OCI-M2 (cell line): Measurements from ENCODE around the gene POLDIP3.
"Not testable (repeated sequence)": the region's sequence is repeated elsewhere in the genome, so short reads cannot be mapped to it uniquely, and the experiment has no call there.

Source experiments
- DNase-seq: peaks from one replicate; lab custom pipeline; 2025; ENCODE audit not compliant: unreplicated experiment; lab: John Stamatoyannopoulos, UW

The POLDIP3 gene

GRCh38 chr22:42587588-42588175 is 27.0 kb downstream of the POLDIP3 start:
- no peak for DNase-seq

GRCh38 chr22:42586381-42586780 is 28.3 kb downstream of the POLDIP3 start:
- DNase-seq = no peak

- DNase-seq = no peak
Measured at GRCh38 chr22:42585096-42585495, 29.6 kb downstream of the POLDIP3 start.

DNA sequence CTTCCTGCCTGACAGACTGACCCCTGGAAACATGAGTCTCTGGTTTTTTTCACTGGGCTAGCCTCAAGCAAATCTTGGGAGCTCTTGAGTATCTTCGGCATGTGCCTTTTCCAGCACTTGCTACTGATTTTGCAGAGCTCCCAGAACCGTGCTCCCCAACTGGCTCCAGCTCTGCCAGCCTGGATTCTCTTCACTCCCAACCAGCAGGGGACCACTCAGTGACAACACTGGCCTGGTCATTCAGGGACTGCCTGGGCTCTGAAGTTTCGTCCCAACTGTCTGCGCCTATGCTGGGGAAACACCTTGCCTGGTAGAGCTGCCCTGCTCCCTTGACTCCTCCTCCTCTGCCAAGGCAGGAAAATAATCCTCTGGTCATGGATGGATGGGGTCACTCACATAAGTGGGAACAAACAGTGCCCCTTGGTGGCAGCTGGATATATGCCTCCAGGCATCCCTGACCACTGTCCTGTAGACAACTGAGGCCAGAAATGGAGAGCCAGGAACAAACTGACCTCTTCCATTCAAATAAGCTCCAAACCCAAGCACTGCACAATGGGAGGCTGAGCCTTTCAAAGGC is 30.2 kb downstream of the POLDIP3 start:
- no peak for DNase-seq

DNA sequence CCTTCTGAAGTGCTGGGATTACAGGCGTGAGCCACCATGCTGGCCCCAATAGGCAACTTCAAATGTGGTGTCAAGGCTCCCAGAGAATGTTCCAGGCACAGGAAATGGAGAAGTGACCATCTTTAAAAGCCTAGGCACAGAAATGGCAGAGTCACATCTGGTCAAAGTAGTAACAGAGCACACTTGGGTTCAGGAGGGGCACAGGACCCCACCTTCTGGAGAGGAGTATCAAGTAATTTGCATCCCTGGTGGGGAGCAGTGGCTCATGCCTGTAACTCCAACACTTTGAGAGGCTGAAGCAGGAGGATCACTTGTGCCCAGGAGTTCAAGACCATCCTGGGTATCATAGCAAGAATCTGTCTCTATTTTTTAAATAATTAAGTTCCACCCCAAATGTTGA is 31.7 kb downstream of the POLDIP3 start:
- DNase-seq = no peak

GRCh38 chr22:42581762-42582716 is 32.6 kb downstream of the POLDIP3 start:
- DNase-seq = no peak

DNA sequence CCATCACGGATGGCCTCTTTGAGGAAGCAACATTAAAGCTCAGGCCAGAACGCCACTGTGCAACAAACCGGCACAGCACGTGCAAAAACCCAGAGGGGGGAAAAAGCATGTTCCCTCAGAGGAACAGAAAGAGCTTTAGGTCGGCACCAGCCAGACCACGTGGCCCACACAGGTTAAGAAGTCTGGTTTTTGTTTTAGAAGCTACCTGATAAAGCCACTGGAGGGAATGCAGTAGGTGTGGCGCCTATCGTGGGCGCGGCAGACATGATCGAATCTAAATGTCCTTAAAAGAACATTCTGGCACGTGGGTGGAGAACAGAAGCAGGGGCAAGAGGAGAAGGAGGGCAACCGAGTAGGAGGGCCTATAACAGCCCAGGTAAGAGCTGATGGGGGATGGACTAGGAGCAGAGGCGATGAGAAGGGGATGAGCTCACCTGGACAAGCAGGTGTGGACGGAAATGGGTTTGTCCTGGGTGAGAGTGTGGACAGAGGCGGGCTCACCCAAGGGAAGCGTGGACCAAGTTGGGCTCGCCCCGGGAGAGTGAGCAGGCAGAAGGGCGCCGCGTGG is 33.4 kb downstream of the POLDIP3 start:
- DNase-seq = not testable (repeated sequence)

DNA sequence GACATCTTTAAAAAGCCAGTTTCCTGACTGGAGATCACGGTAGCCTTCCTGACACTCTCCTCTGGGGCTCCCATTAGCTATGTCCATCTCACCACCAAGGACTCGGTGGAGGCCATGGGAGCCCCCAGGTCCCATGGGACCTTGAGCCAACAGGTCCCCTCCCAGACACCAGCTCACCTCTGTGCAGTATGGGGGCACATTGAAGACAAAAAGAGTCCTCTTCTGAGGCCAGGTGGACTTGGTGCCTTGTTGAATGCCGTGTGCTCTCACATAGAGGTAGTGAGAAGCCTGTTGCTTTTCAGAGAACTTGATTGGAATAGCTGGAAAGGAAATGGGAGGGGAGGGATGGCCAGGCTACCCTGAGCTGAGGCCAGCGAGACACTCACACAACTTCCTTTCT is 34.6 kb downstream of the POLDIP3 start:
- DNase-seq = not testable (repeated sequence)

DNA sequence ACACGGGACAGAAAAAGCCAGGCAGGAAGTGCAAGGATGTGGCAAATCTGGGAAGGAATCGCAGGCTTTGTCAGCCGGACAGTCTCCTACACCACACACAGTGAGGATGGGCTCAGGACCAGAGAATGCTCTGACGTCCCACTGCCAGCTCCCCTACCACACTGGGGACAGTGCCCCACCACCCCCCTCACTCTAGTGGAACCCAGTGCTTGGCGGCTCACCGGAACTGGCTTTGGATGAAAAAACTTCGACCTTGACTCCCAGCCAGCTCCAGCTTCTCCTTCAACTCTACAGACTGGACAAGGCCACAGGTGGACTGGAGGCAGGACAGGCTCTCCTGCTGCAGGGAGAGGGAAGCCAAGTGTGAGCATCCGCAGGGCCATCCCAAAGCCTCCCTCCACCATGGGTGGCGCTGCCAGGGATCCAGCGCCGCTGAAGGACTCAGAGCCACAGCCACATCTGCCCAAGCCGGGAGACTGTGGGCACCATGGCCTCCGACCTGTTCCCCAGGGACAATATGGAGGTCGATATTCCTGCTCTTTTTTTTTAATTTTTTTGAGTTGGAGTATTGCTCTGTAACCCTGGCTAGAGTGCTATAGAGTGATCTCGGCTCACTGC is 37.0 kb downstream of the POLDIP3 start:
- no peak for DNase-seq

- DNase-seq = not testable (repeated sequence)
Measured at GRCh38 chr22:42577141-42577540, 37.5 kb downstream of the POLDIP3 start.

- DNase-seq = not testable (repeated sequence)
Measured at GRCh38 chr22:42575996-42576574, 38.6 kb downstream of the POLDIP3 start.

DNA sequence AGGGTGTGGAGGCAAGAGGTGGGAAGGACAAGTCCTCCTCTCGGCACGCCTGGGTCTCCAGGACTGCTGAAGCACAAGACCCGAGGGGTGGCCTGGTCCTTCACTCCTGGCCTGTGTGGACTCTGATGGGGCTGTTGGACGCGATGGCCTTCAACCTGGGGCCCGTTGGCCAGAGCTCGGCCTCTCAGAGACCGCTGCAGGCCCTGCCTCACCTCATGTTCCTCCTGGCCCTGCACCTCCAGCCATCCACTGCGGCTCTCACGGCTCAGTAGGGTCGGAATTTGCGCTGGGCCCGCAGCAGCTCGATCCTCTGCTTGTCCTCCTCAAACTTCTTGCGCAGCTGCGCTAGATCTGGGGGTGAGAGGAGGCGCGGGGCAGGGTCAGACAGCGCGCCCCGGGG is 40.2 kb downstream of the POLDIP3 start:
- not testable (repeated sequence) for DNase-seq

- not testable (repeated sequence) for DNase-seq
Measured at GRCh38 chr22:42574046-42574445, 40.6 kb downstream of the POLDIP3 start.

DNA sequence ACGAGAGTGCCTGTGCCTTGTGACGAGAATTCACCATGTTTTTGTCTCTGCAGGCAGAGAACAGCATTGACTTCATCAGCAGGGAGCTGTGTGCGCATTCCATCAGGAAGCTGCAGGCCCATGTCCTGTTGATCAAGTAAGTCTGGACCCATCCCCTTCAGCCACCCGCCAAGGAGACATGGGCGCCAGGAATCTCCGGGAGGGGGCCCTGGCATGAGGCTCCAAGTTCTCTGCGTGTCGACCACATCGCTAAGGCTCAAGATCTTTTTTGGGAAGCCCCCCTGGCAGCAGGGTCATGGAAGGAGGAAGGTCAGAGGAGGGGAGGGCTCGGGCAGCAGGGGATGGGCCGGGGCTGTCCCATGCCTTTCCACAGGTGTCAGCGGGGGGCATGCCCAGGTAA is 43.6 kb downstream of the POLDIP3 start:
- DNase-seq = not testable (repeated sequence)

- not testable (repeated sequence) for DNase-seq
Measured at GRCh38 chr22:42570580-42570979, 44.1 kb downstream of the POLDIP3 start.

DNA sequence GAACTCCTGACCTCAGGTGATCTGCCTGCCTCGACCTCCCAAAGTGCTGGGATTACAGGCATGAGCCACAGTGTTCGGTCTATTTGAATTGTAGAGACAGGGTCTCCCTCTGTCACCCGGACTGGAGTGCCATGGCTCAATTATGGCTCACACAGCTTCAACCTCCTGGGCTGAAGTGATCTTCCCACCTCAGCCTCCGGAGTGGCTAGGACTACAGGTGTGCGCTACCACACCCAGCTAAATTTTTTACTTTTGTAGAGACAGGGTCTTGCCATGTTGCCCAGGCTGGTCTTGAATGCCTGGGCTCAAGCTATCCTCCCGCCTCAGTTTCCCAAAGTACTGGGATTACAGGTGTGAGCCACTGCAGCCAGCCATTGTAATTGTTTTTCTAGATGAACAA is 46.7 kb downstream of the POLDIP3 start:
- DNase-seq = not testable (repeated sequence)

DNA sequence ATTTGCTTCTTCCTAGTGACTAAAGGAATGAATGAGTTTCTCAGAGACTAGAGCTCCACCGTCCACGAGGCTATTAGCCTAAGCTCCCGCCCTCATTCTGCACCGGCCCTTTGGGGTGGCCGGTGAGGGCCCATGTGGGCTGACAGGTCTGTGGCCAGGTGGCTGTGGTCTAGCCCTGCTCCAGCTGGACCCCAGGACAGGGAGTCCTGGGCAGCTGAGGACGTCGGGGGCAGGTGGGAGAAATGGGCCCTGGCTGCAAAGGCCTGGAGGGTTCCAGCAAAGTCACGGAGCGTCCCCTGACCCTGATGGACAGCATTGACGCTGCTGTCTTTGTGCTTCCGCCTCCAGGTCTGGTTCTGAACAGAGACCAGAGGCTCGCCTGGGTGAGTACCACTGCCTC is 48.7 kb downstream of the POLDIP3 start:
- no peak for DNase-seq

GRCh38 chr22:42564699-42565098 is 50.0 kb downstream of the POLDIP3 start:
- DNase-seq = no peak

- not testable (repeated sequence) for DNase-seq
Measured at GRCh38 chr22:42563943-42564342, 50.7 kb downstream of the POLDIP3 start.

GRCh38 chr22:42562684-42563083 is 52.0 kb downstream of the POLDIP3 start:
- no peak for DNase-seq

GRCh38 chr22:42562279-42562678 is 52.4 kb downstream of the POLDIP3 start:
- DNase-seq = no peak
